Omental fat pad (tissue), 4 donors: Measurements from ENCODE around the gene HSPB7. TPM values are rescaled to one million over a fixed set of nuclear protein-coding genes. Genes with fewer than 3 reads are reported as not detected.
A peak's percentile ranks its signal among the peaks of the same experiment; 100 is the strongest.

ENCODE experiments used
- ATAC-seq: fragments of 150-250 bp; one replicate; pipeline ENCODE4 v1.9.1; 2016; ENCODE audit warnings: mild to moderate bottlenecking, moderate library complexity; ENCODE audit not compliant: low FRiP score
- DNase-seq: peaks from one replicate; pipeline ENCODE4 v3.0.0-alpha.2; 2019; ENCODE audit warnings: low spot score
- total RNA-seq, 4 donors: library from RNA; depleted of rRNA; stranded (reverse); fragments of >200 nt; gene quantifications; one replicate each; pipeline ENCODE4 v1.1.0, GENCODE V29; 2016
- TF ChIP-seq, protein P1 (sequence below), 3 donors: fragments of 450-650 bp; IDR thresholded peaks; one replicate each; pipeline ENCODE4 v1.5.1; 2016 to 2017; ENCODE audit warnings: antibody characterized with exemption in 3 of 3, mild to moderate bottlenecking in 3 of 3, moderate library complexity in 2 of 3

HSPB7 gene
- total RNA-seq: 100 to 1,000 TPM in 3 of 4 donors, 10 to 100 TPM in 1; 65.7 to 157 (median 128) TPM

DNA sequence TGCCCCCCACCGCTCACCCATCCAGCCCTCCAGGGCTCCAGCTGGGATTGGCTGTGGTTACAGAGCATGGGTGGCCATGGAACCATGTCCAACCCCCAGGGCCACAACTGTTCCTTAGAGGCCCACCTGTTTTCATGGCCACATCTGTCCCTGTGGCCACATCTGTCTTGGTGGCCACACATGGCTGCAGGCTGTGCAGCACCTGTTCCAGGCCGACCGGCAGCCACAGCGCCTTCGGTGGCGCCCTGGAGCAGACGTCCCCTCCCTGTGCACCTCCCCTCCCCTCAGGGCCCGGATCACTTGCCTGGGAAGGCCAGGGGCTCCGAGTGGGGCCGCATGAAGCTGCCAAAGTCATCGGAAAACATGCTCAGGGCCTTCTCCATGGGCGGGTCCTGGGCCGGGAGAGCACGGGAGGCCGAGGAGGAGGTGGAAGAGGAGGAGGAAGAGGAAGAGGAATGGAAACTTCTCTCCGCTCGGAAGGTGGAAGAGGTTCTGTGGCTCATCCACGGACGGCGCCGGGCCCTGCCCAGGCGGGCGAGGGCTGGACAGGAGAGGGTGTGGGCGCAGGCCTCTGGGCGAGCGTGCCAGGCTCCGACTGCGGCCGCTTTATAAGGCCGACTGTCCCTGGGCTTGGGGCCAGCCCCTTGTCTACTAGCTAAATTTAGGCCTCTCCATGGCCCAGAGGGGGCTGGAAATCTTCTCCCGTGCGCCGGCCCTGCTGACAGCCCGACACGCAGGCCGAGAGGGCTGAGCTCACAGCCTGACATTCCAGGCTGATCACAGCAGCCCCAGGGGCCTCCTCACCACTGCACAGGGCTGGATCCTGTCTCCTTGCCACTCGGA, at the start of gene HSPB7:
TSS of gene HSPB7 (minus strand) at position 583 of the 843 bp plus-strand sequence. CDS start at position 503, 80 bp downstream.
- no peak for DNase-seq
- ATAC-seq: peak; percentile 71
- TF ChIP-seq, protein P1, sequence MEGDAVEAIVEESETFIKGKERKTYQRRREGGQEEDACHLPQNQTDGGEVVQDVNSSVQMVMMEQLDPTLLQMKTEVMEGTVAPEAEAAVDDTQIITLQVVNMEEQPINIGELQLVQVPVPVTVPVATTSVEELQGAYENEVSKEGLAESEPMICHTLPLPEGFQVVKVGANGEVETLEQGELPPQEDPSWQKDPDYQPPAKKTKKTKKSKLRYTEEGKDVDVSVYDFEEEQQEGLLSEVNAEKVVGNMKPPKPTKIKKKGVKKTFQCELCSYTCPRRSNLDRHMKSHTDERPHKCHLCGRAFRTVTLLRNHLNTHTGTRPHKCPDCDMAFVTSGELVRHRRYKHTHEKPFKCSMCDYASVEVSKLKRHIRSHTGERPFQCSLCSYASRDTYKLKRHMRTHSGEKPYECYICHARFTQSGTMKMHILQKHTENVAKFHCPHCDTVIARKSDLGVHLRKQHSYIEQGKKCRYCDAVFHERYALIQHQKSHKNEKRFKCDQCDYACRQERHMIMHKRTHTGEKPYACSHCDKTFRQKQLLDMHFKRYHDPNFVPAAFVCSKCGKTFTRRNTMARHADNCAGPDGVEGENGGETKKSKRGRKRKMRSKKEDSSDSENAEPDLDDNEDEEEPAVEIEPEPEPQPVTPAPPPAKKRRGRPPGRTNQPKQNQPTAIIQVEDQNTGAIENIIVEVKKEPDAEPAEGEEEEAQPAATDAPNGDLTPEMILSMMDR (IDR thresholded peaks at IDR 0.05): no peak

- DNase-seq (no peak), ATAC-seq (no peak)
- TF ChIP-seq, protein P1 (IDR thresholded peaks at IDR 0.05): no peak
Measured at GRCh38 chr1:16067127-16067768, 49.4 kb upstream of the HSPB7 start.

- DNase-seq: no peak
Measured at GRCh38 chr1:16066245-16066644, 48.4 kb upstream of the HSPB7 start.

DNA sequence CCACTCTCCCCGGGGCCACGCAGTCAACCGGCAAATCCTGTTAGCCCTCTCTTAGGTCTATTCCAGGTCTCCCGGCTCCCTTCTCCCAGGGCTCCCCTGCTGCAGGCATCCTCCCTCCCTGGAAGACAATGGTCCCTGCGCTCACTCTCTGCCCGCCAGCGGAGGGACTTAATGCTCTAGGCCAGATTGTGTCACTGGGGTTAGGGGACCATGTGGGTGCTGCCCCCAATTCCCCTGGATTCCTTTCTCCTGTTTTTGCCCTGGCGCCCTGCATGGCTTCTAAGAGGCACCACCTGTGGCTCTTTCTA, 47.4 kb upstream of the HSPB7 start:
- DNase-seq: no peak
- ATAC-seq: no peak
- TF ChIP-seq, protein P1 (IDR thresholded peaks at IDR 0.05): no peak

More at GRCh38 chr1:16066245-16066644, 48.4 kb upstream of the HSPB7 start:
- TF ChIP-seq, protein P1 (IDR thresholded peaks at IDR 0.05): no peak
- no peak for ATAC-seq

DNA sequence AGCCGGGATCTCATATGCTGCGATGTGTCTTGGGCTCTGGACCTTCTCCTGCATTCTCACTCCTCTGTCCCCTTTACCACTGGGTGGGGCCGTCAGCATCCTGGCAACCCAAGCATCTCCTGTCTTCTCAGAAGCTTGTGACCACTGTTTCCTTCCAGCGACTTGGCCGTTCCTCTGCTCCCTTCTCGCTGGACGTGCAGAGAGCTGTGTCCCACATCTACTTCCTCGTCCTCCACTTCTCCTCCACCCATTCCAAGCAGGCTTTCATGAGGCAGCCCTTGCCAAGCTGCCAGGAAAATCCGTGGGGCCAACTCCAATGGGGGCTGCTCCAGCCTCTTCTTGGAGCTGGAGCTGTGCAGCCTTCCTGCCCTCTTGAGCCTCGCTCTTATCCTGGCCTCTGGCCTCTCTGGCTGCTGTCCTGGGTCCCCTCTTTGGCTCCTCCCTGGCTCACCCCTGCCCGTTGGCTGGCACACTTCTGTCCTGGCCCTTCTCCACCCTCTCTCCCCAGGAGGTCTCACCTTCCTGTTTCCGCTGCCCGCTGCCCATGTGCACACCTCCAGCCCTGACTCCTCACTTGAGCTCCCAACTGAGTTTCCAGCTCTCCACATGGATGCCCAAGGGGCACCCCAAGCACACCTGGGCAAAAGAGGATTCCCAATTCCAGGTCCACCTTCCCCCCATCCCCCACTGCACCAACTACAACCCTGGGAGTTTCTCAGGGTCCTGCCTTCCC, 46.9 kb upstream of the HSPB7 start:
- DNase-seq: no peak
- TF ChIP-seq, protein P1 (IDR thresholded peaks at IDR 0.05): no peak
- no peak for ATAC-seq

DNA sequence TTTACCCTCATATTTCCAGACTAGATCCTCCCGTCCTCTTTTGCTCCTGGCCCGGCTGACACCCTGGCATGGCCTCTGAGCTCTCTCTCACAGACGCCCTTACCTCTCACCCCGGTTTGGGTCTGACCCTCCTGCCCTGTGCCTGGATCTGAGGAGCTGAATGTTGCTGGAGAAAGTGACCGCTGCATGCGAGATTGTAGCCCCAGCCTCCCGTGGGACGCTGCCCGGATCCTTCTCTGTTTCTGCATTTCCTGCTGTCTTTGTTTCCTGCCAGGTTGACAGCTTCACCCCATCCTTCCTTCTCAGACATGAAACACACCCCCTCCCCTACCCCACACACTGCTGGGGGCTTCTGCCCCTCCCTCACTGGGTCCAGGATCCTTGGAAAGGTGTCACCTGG, 46.1 kb upstream of the HSPB7 start:
- ATAC-seq (no peak), DNase-seq (no peak)
- TF ChIP-seq, protein P1 (IDR thresholded peaks at IDR 0.05): no peak
